ENCODE measurements around the gene MYBPHL.

DNA sequence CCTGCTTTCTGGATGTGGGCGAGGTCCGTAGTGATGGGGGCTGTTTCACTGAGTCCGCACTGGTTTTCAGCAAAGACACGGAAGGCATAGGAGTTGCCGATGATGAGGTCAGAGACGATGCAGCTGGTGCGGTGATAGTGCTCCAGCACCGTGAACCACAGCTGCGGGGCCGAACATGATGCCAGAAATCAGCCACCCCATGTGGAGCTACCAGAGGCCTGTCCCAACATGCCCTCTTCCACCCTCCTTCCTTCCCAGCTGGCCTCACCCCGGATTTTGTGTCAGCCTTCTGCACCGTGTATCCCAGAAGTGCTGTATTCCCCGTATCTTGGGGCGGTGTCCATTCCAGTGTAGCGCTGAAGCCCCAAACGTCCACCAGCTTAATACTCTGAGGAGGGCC is 10.0 kb downstream of the MYBPHL start:
- TF ChIP-seq, protein P1, sequence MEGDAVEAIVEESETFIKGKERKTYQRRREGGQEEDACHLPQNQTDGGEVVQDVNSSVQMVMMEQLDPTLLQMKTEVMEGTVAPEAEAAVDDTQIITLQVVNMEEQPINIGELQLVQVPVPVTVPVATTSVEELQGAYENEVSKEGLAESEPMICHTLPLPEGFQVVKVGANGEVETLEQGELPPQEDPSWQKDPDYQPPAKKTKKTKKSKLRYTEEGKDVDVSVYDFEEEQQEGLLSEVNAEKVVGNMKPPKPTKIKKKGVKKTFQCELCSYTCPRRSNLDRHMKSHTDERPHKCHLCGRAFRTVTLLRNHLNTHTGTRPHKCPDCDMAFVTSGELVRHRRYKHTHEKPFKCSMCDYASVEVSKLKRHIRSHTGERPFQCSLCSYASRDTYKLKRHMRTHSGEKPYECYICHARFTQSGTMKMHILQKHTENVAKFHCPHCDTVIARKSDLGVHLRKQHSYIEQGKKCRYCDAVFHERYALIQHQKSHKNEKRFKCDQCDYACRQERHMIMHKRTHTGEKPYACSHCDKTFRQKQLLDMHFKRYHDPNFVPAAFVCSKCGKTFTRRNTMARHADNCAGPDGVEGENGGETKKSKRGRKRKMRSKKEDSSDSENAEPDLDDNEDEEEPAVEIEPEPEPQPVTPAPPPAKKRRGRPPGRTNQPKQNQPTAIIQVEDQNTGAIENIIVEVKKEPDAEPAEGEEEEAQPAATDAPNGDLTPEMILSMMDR (IDR thresholded peaks at IDR 0.05), result no peak
- TF ChIP-seq POLR2A (IDR thresholded peaks at IDR 0.05), result no peak
